Measurements from ENCODE around the gene POP7. TPM values are rescaled to one million over a fixed set of nuclear protein-coding genes. Genes with fewer than 3 reads are reported as not detected.

The POP7 gene
- polyA plus RNA-seq, 1 experiment: 35.2 TPM

DNA sequence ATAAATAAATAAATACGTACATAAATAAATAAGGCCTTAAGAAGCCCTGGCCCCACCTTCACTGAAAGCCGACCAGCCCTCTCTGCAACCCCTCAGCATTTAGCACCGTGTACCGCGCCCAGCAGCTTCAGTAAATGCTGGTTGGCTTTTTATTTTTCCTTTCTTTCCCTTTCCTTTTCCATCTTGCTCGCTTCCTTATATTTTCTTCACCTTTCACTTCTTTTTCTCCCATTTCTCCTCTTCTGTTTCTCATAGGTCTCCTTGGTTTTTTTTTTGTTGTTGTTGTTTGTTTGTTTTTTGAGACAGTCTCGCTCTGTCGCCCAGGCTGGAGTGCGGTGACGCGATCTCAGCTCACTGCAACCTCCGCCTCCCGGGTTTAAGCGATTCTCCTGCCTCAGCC, 38.7 kb downstream of the POP7 start:
- ChIA-PET CTCF (interaction anchor here (1.1 to 2.1 kb wide), 3 partner anchors 12 to 39 kb away, joined by 4 to 5 read pairs (median 5); partner anchors contain the start of genes POP7 and ZAN), POLR2A (no interaction called here)
- Histone ChIP-seq H3K27me3 (ENCODE audit: control insufficient read depth, insufficient read depth, low read length) (peaks cover 6% of the 10 kb centered on the region; the same call in 1 of the 2 replicates), H3K36me3 (ENCODE audit: control insufficient read depth, insufficient read depth, low read length) (no peaks in the 10 kb centered on the region), H3K4me3 (ENCODE audit: low read depth, low read length) (no peak overlapping the region)
- TF ChIP-seq, protein P1, sequence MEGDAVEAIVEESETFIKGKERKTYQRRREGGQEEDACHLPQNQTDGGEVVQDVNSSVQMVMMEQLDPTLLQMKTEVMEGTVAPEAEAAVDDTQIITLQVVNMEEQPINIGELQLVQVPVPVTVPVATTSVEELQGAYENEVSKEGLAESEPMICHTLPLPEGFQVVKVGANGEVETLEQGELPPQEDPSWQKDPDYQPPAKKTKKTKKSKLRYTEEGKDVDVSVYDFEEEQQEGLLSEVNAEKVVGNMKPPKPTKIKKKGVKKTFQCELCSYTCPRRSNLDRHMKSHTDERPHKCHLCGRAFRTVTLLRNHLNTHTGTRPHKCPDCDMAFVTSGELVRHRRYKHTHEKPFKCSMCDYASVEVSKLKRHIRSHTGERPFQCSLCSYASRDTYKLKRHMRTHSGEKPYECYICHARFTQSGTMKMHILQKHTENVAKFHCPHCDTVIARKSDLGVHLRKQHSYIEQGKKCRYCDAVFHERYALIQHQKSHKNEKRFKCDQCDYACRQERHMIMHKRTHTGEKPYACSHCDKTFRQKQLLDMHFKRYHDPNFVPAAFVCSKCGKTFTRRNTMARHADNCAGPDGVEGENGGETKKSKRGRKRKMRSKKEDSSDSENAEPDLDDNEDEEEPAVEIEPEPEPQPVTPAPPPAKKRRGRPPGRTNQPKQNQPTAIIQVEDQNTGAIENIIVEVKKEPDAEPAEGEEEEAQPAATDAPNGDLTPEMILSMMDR (IDR thresholded peaks at IDR 0.05; ENCODE audit: insufficient read depth, low read depth, low read length): no peak
- no peak for DNase-seq (ENCODE audit: low read depth)

DNA sequence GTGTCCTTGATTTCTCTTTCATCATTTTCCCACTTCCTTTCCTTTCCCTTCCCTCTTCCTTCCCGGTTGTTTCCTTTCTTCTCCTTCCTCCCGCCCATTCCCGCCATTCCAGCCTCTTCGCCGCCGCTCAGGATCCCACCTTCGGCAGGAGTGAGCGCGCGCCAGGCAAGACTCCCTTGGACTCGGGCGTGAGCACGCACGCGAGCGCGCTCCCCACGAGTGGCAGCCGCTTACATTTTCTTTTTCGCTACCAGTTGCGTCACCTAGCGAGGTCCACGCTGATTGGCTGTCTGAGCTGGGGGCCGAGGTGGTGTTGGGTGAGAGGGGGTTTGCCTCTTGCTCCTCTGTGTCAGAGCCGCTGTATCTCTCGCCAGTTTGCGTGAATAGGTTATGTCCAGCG, 39.3 kb downstream of the POP7 start:
- no peak for DNase-seq (ENCODE audit: low read depth)

DNA sequence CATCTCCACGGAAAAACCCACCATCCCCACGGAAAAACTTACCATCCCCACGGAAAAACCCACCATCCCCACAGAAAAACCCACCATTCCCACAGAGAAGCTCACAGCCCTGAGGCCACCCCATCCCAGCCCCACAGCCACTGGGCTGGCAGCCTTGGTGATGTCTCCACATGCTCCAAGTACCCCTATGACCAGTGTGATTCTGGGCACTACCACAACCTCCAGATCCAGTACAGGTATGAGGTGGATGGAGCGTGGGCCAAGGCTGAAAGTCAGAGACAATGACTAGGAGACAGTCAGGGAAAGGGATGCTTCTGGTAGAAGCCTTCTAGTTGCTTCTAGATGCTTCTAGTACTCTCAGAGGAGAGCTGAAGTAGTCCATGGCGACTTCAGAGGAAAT, 47.1 kb downstream of the POP7 start:
- POLR2A ChIA-PET: no interaction called here
- no peak overlapping the region for H3K4me3 ChIP-seq (ENCODE audit: low read depth, low read length)
- no peaks in the 10 kb centered on the region for H3K36me3 ChIP-seq (ENCODE audit: control insufficient read depth, insufficient read depth, low read length)
- no peak for DNase-seq (ENCODE audit: low read depth)
- H3K27me3 ChIP-seq (ENCODE audit: control insufficient read depth, insufficient read depth, low read length): peaks cover 12% of the 10 kb centered on the region
- CTCF ChIA-PET: no interaction called here
- TF ChIP-seq, protein P1 (IDR thresholded peaks at IDR 0.05; ENCODE audit: insufficient read depth, low read depth, low read length): no peak

More for the DNA sequence above, 39.3 kb downstream of the POP7 start:
- Histone ChIP-seq H3K27me3 (ENCODE audit: control insufficient read depth, insufficient read depth, low read length) (peaks cover 4% of the 10 kb centered on the region; the same call in 1 of the 2 replicates), H3K36me3 (ENCODE audit: control insufficient read depth, insufficient read depth, low read length) (no peaks in the 10 kb centered on the region), H3K4me3 (ENCODE audit: low read depth, low read length) (peak overlapping the region; percentile 27)
- ChIA-PET CTCF (interaction anchor here (1.1 to 2.1 kb wide), 3 partner anchors 12 to 39 kb away, joined by 4 to 5 read pairs (median 5); partner anchors contain the start of genes POP7 and ZAN), POLR2A (no interaction called here)
- TF ChIP-seq, protein P1 (IDR thresholded peaks at IDR 0.05; ENCODE audit: insufficient read depth, low read depth, low read length): no peak

- CTCF ChIA-PET: no interaction called here
- Histone ChIP-seq H3K27me3 (ENCODE audit: control insufficient read depth, insufficient read depth, low read length) (peaks cover 10% of the 10 kb centered on the region), H3K4me3 (ENCODE audit: low read depth, low read length) (no peak overlapping the region), H3K36me3 (ENCODE audit: control insufficient read depth, insufficient read depth, low read length) (no peaks in the 10 kb centered on the region)
- DNase-seq (ENCODE audit: low read depth): no peak
- TF ChIP-seq, protein P1 (IDR thresholded peaks at IDR 0.05; ENCODE audit: insufficient read depth, low read depth, low read length): no peak
- POLR2A ChIA-PET: no interaction called here
These were observed 47.8 kb downstream of the POP7 start for GRCh38 chr7:100753750-100754149.

Other genes starting within 250 kb of the POP7 start
- gene SPACDR, start 241.9 kb upstream of the POP7 start, polyA plus RNA-seq (2011; rRNA removed): 0.21 and 0.32 TPM in 2 replicates
- 9.7 and 20.7 TPM in 2 replicates for gene TSC22D4, start 226.9 kb upstream of the POP7 start, polyA plus RNA-seq (2011; rRNA removed)
- 0.10 and 0.15 TPM in 2 replicates for gene NYAP1, start 222.2 kb upstream of the POP7 start, polyA plus RNA-seq (2011; rRNA removed)
- gene AGFG2, start 166.9 kb upstream of the POP7 start, polyA plus RNA-seq (2011; rRNA removed): 6.3 and 10.9 TPM in 2 replicates
- 0.20 and 0.34 TPM in 2 replicates for gene SAP25, start 132.2 kb upstream of the POP7 start, polyA plus RNA-seq (2011; rRNA removed)
- 9.1 and 20.0 TPM in 2 replicates for gene LRCH4, start 120.0 kb upstream of the POP7 start, polyA plus RNA-seq (2011; rRNA removed)
- 0.33 and 0.40 TPM in 2 replicates for gene FBXO24, start 119.8 kb upstream of the POP7 start, polyA plus RNA-seq (2011; rRNA removed)
- gene PCOLCE, start 103.8 kb upstream of the POP7 start, polyA plus RNA-seq (2011; rRNA removed): 173 and 433 TPM in 2 replicates
- gene MOSPD3, start 93.6 kb upstream of the POP7 start, polyA plus RNA-seq (2011; rRNA removed): 5.2 and 15.0 TPM in 2 replicates
- 0.49 and 0.72 TPM in 2 replicates for gene TFR2, start 64.6 kb upstream of the POP7 start, polyA plus RNA-seq (2011; rRNA removed)
- gene ACTL6B, start 49.7 kb upstream of the POP7 start, polyA plus RNA-seq (2011; rRNA removed): not detected in 2 replicates
- 87.4 and 172 TPM in 2 replicates for gene GNB2, start 32.4 kb upstream of the POP7 start, polyA plus RNA-seq (2011; rRNA removed)
- gene GIGYF1, start 11.9 kb upstream of the POP7 start, polyA plus RNA-seq (2011; rRNA removed): 5.7 and 7.6 TPM in 2 replicates
- gene EPO, start 14.3 kb downstream of the POP7 start, polyA plus RNA-seq (2011; rRNA removed): not detected in 2 replicates
- not detected in 2 replicates for gene ZAN, start 27.5 kb downstream of the POP7 start, polyA plus RNA-seq (2011; rRNA removed)
- gene EPHB4, start 121.4 kb downstream of the POP7 start, polyA plus RNA-seq (2011; rRNA removed): 23.8 and 30.5 TPM in 2 replicates
- gene SLC12A9, start 146.6 kb downstream of the POP7 start, polyA plus RNA-seq (2011; rRNA removed): 14.2 and 23.1 TPM in 2 replicates
- 70.3 and 105 TPM in 2 replicates for gene TRIP6, start 161.3 kb downstream of the POP7 start, polyA plus RNA-seq (2011; rRNA removed)
- gene SRRT, start 169.0 kb downstream of the POP7 start, polyA plus RNA-seq (2011; rRNA removed): 37.4 and 47.1 TPM in 2 replicates
- 1.1 and 2.0 TPM in 2 replicates for gene UFSP1, start 183.6 kb downstream of the POP7 start, polyA plus RNA-seq (2011; rRNA removed)
- gene ACHE, start 189.8 kb downstream of the POP7 start, polyA plus RNA-seq (2011; rRNA removed): 0.05 and 0.22 TPM in 2 replicates
- gene MUC3A, start 243.4 kb downstream of the POP7 start, polyA plus RNA-seq (2011; rRNA removed): not detected in 2 replicates

All from BJ (cell line).